Cardiac muscle cell (in vitro differentiated cells and primary cell): ENCODE measurements around the gene BLID. TPM values are rescaled to one million over a fixed set of nuclear protein-coding genes. Genes with fewer than 3 reads are reported as not detected.

Source experiments
- DNase-seq, 2 donors: peaks; one replicate each; pipeline versions ENCODE4 v3.0.0 to v3.0.0-alpha.2; 2010 to 2017; ENCODE audit warnings: low read depth in 1 of 2, low spot score in 1 of 2
- H3K27ac ChIP-seq: fragments of 200-600 bp; sonication (generic); 2 replicates; pipeline ENCODE4 v1.5.1; 2016
- H3K27me3 ChIP-seq: fragments of 200-600 bp; sonication (generic); 2 replicates; pipeline ENCODE4 v1.6.0; 2016; ENCODE audit warnings: control low read depth
- H3K36me3 ChIP-seq: fragments of 200-600 bp; sonication (generic); 2 replicates; pipeline ENCODE4 v1.5.1; 2016; ENCODE audit warnings: control low read depth
- H3K4me1 ChIP-seq: fragments of 200-600 bp; sonication (generic); 2 replicates; pipeline ENCODE4 v1.8.1; 2017; ENCODE audit warnings: low read depth, mild to moderate bottlenecking, mixed run types
- H3K4me3 ChIP-seq: fragments of 200-600 bp; sonication (generic); 2 replicates; pipeline ENCODE4 v1.5.1; 2016; ENCODE audit warnings: mild to moderate bottlenecking
- H3K9me3 ChIP-seq: fragments of 200-600 bp; sonication (generic); 2 replicates; pipeline ENCODE4 v1.5.1; 2017; ENCODE audit warnings: low read depth, mild to moderate bottlenecking, control low read depth
- polyA plus RNA-seq: library from polyadenylated mRNA; unstranded; fragments of >200 nt; fragmentation: Nextera tagmentation; extraction: Ambion mirVana; gene quantifications from 2 replicates; pipeline ENCODE4 v1.2.1, GENCODE V29; 2016
- total RNA-seq: library from RNA; depleted of rRNA; stranded (reverse); fragments of >200 nt; gene quantifications from 2 replicates; pipeline ENCODE4 v1.2.3, GENCODE V29; 2016
- TF ChIP-seq, protein P1 (sequence below): IDR thresholded peaks from 2 replicates; pipeline ENCODE4 v1.5.1; 2012; ENCODE audit warnings: low read depth, mild to moderate bottlenecking, low read length

BLID gene
- total and polyA plus RNA-seq, 2 experiments from 2014 or later, result 1.2 to 1.3 TPM

- Histone ChIP-seq H3K36me3 (no peaks in the 10 kb centered on the region), H3K4me3 (no peak overlapping the region), H3K9me3 (no peaks in the 10 kb centered on the region), H3K4me1 (peaks cover 16% of the 10 kb centered on the region), H3K27ac (no peak overlapping the region), H3K27me3 (no peaks in the 10 kb centered on the region)
- DNase-seq, result no peak
- TF ChIP-seq, protein P1, sequence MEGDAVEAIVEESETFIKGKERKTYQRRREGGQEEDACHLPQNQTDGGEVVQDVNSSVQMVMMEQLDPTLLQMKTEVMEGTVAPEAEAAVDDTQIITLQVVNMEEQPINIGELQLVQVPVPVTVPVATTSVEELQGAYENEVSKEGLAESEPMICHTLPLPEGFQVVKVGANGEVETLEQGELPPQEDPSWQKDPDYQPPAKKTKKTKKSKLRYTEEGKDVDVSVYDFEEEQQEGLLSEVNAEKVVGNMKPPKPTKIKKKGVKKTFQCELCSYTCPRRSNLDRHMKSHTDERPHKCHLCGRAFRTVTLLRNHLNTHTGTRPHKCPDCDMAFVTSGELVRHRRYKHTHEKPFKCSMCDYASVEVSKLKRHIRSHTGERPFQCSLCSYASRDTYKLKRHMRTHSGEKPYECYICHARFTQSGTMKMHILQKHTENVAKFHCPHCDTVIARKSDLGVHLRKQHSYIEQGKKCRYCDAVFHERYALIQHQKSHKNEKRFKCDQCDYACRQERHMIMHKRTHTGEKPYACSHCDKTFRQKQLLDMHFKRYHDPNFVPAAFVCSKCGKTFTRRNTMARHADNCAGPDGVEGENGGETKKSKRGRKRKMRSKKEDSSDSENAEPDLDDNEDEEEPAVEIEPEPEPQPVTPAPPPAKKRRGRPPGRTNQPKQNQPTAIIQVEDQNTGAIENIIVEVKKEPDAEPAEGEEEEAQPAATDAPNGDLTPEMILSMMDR, result no peak
Observed at GRCh38 chr11:122068837-122069236, 47.2 kb downstream of the BLID start.

- Histone ChIP-seq H3K9me3 (no peaks in the 10 kb centered on the region), H3K4me1 (peaks cover 16% of the 10 kb centered on the region), H3K36me3 (no peaks in the 10 kb centered on the region), H3K27me3 (no peaks in the 10 kb centered on the region), H3K4me3 (no peak overlapping the region), H3K27ac (no peak overlapping the region)
- TF ChIP-seq, protein P1, result no peak
- DNase-seq, result no peak
Observed at GRCh38 chr11:122068141-122068540, 47.9 kb downstream of the BLID start.
